ENCODE data around the gene TMEM89. TPM values are rescaled to one million over a fixed set of nuclear protein-coding genes. Genes with fewer than 3 reads are reported as not detected.

Gene TMEM89
- total and polyA plus RNA-seq, 2 of the 13 experiments (the other 11 are each of a cell fraction or from before 2014, with no cell fraction given): 0.31 to 0.59 TPM

- TF ChIP-seq, protein P1, sequence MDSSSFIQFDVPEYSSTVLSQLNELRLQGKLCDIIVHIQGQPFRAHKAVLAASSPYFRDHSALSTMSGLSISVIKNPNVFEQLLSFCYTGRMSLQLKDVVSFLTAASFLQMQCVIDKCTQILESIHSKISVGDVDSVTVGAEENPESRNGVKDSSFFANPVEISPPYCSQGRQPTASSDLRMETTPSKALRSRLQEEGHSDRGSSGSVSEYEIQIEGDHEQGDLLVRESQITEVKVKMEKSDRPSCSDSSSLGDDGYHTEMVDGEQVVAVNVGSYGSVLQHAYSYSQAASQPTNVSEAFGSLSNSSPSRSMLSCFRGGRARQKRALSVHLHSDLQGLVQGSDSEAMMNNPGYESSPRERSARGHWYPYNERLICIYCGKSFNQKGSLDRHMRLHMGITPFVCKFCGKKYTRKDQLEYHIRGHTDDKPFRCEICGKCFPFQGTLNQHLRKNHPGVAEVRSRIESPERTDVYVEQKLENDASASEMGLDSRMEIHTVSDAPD (CRISPR knock-in tag; IDR thresholded peaks at IDR 0.05): no peak
- TF ChIP-seq ZFY (CRISPR knock-in tag; IDR thresholded peaks at IDR 0.05): no peak
- TF ChIP-seq TOPORS (CRISPR knock-in tag; IDR thresholded peaks at IDR 0.05): no peak; the same call in 1 of the 2 replicates
- TF ChIP-seq, protein P2, sequence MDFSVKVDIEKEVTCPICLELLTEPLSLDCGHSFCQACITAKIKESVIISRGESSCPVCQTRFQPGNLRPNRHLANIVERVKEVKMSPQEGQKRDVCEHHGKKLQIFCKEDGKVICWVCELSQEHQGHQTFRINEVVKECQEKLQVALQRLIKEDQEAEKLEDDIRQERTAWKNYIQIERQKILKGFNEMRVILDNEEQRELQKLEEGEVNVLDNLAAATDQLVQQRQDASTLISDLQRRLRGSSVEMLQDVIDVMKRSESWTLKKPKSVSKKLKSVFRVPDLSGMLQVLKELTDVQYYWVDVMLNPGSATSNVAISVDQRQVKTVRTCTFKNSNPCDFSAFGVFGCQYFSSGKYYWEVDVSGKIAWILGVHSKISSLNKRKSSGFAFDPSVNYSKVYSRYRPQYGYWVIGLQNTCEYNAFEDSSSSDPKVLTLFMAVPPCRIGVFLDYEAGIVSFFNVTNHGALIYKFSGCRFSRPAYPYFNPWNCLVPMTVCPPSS (IDR thresholded peaks at IDR 0.05): no peak
- TF ChIP-seq LBX2 (CRISPR knock-in tag; IDR thresholded peaks at IDR 0.05; ENCODE audit: borderline replicate concordance): no peak
- peak; percentile 85 for TF ChIP-seq HOXA3 (CRISPR knock-in tag; IDR thresholded peaks at IDR 0.05)
- TF ChIP-seq ZNF672 (CRISPR knock-in tag; IDR thresholded peaks at IDR 0.05): no peak
- TF ChIP-seq CHD2 (IDR thresholded peaks at IDR 0.05; ENCODE audit: low read depth, low read length): peak; percentile 19; the same call in 1 of the 2 replicates
- no peak for TF ChIP-seq KDM5B (CRISPR knock-in tag; IDR thresholded peaks at IDR 0.05; ENCODE audit: borderline replicate concordance)
- no peak for TF ChIP-seq JUND (CRISPR knock-in tag; IDR thresholded peaks at IDR 0.05)
- TF ChIP-seq FOXA1 (IDR thresholded peaks at IDR 0.05): no peak
- no peak for TF ChIP-seq FOXA1 (CRISPR knock-in tag; IDR thresholded peaks at IDR 0.05)
- no peak for TF ChIP-seq CCAR2 (optimal IDR thresholded peaks at IDR 0.05; ENCODE audit: low read depth, low read length)
- no peak for TF ChIP-seq ZNF503 (CRISPR knock-in tag; IDR thresholded peaks at IDR 0.05)
- TF ChIP-seq TBL1XR1 (IDR thresholded peaks at IDR 0.05; ENCODE audit: borderline replicate concordance, low read length, partially characterized antibody): no peak
- TF ChIP-seq KDM1A (CRISPR knock-in tag; IDR thresholded peaks at IDR 0.05): no peak
- TF ChIP-seq ZNF362 (CRISPR knock-in tag; IDR thresholded peaks at IDR 0.05; ENCODE audit: borderline replicate concordance): no peak
- no peak for TF ChIP-seq RAD21 (CRISPR knock-in tag; IDR thresholded peaks at IDR 0.05)
- TF ChIP-seq ZFAT (CRISPR knock-in tag; conservative IDR thresholded peaks at IDR 0.05): no peak
- TF ChIP-seq, protein P3, sequence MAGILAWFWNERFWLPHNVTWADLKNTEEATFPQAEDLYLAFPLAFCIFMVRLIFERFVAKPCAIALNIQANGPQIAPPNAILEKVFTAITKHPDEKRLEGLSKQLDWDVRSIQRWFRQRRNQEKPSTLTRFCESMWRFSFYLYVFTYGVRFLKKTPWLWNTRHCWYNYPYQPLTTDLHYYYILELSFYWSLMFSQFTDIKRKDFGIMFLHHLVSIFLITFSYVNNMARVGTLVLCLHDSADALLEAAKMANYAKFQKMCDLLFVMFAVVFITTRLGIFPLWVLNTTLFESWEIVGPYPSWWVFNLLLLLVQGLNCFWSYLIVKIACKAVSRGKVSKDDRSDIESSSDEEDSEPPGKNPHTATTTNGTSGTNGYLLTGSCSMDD (CRISPR knock-in tag; IDR thresholded peaks at IDR 0.05): no peak
- no peak for TF ChIP-seq NFKBIZ (CRISPR knock-in tag; IDR thresholded peaks at IDR 0.05)
- TF ChIP-seq REXO4 (CRISPR knock-in tag; IDR thresholded peaks at IDR 0.05; ENCODE audit: borderline replicate concordance): no peak
- no peak for TF ChIP-seq ZGPAT (CRISPR knock-in tag; IDR thresholded peaks at IDR 0.05)
Observed at GRCh38 chr3:48662753-48663488, 41.4 kb upstream of the TMEM89 start, which contains the start of gene CELSR3 (continued).
